GM18499 (cell line): ENCODE data around the gene ATG9A.

Experiments used
- ATAC-seq: cut with Tn5 transposase; IDR thresholded peaks from one replicate; pipeline ENCODE4 v1.9.1; 2021; ENCODE audit warnings: moderate number of reproducible peaks; ENCODE audit not compliant: insufficient read depth, unreplicated experiment

Gene ATG9A

DNA sequence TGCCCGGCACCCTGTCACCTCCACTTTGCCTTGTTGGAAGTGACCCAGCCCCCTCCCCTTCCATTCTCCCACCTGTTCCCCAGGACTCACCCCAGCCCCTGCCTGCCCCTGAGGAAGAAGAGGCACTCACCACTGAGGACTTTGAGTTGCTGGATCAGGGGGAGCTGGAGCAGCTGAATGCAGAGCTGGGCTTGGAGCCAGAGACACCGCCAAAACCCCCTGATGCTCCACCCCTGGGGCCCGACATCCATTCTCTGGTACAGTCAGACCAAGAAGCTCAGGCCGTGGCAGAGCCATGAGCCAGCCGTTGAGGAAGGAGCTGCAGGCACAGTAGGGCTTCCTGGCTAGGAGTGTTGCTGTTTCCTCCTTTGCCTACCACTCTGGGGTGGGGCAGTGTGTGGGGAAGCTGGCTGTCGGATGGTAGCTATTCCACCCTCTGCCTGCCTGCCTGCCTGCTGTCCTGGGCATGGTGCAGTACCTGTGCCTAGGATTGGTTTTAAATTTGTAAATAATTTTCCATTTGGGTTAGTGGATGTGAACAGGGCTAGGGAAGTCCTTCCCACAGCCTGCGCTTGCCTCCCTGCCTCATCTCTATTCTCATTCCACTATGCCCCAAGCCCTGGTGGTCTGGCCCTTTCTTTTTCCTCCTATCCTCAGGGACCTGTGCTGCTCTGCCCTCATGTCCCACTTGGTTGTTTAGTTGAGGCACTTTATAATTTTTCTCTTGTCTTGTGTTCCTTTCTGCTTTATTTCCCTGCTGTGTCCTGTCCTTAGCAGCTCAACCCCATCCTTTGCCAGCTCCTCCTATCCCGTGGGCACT lies 46.9 kb downstream of the ATG9A start:
- ATAC-seq = no peak

DNA sequence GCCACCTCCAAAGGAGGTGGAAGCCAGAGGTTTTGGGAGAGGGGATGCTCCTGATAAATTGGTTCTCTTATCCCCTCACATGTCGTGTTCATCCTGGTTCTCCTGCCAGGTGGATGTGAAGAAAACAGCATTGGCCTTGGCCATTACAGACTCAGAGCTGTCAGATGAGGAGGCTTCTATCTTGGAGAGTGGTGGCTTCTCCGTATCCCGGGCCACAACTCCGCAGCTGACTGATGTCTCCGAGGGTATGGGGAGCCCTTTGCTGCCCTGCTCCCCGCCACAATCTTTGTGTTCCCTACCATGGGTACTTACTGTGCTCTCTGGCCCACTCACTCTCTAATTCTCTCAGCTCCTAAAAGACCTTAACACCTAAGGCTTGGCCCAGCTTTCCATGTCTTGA lies 47.9 kb downstream of the ATG9A start:
- no peak for ATAC-seq

DNA sequence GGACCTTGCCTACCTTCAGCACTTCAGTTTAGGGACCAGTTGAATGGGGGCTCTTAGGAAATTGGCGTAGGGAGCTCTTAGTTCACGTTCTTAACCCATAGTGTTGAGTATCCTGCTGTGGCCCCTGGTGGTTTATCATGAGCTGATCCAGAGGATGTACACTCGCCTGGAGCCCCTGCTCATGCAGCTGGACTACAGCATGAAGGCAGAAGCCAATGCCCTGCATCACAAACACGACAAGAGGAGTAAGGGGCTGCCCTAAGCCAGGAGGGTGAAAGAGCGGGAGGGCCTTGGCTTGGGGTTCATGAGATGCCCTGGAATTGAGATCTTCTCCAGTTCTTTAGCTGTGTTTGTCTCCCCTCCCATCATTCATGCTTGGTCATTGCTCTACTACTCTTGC lies 48.5 kb downstream of the ATG9A start:
- ATAC-seq = no peak

DNA sequence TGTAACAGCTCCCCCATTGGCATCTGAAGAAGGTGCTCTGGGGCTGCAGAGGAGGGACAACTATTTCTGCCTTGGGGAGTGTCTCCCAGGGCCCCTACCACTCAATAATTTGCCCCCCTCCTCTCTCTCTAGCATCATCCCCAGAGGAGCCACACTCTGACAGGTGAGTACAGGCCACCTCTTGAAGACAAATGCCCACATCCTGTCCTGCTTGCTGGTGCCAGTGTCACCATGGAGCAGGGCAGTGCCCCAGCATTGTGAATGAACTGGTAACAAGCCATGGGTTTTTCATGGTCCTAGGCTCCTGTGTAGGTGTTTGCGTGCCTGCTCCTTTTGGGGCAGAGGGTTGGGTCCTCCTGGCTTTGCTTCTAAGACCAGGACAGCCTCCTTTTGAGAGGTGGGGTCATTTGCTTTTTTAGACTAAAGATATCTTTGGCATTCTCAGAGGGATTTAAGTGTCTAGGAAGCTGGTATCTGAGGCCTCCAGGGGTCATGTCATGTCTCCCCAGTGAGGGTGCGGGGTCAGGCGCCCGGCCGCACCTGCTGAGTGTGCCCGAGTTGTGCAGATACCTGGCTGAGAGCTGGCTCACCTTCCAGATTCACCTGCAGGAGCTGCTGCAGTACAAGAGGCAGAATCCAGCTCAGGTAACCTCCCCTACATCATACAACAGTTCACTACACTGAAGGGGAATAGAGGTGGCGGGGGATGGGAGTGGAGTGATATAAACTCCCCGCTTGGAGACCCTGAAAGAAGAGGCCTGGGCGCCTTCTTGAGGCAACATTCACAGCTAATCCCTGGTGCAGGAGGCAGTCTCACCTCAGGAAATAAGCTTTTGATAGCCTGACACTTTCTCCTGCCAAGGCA lies 49.6 kb downstream of the ATG9A start:
- ATAC-seq = no peak

DNA sequence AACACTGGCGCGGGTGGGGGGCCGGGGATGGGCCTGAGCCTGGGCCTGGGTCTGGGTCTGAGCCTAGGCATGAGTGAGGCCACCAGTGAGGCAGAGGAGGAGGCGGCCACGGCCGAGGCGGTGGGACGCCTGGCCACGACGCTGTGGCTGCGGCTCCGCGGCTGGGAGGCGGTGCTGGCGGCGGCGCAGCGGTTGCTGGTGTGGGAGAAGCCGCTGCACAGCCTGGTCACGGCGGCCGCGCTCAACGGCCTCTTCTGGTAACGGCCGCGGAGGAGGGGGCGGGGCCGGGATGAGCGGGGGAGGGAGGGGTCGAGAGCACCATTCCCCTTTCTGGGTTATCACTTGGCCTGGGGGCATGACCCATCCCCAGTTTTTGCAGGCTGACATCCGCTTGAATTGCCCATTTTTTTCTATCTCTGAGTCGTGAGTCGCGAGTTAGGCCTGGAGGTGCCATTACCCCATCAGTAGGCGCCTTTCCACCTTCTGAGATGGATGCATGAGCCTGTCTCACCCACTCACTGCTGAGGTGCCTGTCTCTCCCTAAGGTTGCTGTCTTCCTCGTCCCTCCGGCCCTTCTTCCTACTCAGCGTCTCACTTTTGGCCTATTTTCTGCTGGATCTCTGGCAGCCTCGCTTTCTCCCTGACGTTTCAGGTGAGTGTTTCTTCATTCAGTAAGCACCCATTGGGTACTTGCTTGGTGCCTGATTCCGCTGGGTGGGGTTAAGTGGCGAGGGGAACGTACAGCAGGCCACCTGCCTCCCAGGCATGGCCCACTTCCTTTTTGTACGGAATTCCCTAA lies 50.9 kb downstream of the ATG9A start:
- ATAC-seq = no peak

DNA sequence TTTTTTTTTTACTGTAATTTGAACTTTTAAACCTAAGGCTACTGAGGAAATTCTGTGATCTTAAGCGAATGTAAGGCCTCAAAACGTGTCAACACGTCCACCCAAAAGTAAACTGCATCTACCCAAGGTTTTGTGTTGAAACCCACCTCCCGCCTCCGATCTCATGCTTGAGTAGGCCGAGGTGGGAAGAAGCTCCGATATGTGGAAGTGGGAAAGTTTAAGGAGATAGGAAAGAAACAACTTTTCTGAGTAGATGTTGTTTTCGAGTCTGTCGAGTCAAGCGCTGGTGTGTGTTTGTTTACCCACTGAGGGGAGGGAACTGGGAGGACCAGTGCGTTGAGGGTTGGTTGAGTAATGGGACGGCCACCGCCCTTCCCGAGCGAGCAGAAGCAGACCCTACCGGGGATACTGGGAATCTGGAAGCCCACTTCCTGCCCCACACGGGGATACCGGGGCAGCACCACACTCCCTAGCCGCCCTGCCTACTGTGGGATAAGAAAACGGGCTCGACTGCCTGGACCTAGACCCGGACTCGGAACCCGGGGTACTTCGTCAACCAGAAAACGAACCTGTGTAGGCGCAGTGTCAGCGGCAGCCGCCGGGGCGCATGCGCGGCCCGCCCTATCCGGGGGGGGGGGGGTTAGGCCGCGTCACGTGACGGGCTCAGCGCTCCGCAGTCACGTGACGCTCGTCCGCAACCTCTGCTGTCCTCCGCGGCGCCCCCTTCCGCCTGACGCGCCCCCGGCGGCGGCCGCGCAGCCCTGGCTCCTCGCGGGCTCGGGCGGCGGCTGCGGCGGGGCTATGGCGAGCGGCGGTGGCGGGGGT lies 51.7 kb downstream of the ATG9A start, which contains the start of gene RETREG2:
RETREG2 (plus strand) TSS at position 724 of the 825 bp plus-strand sequence; CDS start at position 802, 78 bp downstream.
- ATAC-seq = no peak

DNA sequence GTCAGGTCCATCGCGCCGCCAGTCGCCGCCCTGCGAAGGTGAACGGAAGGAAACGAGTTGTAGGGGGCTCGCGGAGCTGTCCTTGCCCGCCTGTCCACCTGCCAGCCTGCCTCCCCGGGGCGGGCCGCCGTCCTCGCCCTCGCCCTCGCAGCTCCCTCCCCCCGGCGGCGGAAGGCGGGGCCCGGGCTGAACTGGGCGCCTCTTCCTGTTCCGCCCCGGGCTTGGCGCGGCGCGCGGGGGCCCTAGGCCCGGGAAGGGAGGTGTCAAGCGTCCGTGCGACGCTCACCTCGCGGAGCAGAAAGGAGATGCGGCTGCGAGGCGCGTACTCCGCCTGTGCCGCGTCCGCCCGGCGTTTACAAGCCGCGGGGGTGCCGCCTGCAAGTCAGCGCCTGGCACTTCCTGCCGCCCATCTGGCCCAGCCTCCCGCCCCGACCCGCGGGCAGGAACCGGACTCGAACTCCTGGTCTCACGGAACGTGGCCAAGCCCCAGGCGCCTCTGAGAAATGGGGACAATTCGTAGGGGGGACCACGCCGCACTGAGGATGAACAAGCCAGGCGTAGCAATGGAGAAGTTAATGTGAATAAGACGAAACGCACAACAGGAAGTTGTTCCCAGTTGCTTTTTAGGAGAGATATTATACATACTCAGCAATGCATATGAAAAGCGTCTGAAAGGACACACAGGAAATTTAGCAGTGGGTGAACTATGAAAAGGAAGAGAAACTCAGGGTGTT lies 52.5 kb downstream of the ATG9A start, which contains the start of gene CNPPD1:
CNPPD1 (minus strand) TSS at position 108 of the 734 bp plus-strand sequence; CDS start at position 11, 97 bp downstream.
- ATAC-seq = peak; percentile 49

DNA sequence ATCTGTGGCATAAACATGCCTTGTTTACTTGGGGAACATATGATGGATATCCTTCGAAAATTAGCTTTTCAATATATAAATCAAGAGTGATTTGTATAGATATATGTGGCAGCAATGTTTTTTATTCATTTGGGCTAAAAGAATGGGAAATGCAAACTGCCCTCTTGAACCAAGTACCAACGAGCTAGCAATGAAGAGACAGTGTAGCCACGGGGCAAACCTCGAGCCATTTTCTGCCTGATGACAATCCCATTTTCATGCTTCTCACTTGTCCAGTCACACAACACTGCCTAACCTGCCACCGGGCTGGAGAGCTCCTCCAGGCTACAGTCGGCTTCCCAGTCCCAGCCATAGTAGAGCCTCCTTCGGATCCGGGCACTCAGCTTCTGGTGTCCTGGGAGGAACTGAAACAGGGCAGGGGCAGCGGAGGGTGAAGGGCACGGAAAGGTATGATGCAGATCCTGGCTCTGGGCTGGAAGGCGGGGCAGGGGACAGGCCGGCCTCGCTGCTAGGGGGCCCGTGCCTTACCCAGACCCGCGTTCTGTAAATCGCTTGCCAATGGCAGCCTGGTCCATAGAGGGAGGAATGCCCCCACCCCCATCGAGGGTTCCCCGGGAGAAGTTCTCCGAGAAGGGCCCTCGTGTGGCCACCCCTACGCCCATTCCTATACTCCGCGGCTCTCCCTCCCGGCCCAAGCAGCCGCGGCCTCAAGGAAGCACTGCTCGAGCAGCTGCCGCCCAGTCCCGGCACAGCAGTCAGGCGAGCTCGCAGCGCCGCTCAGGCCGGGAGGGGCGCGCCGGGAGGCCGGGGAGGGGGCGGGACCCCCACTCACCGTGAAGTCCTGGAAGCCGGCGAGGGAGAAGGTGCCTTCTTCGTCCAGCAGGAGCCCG lies 53.3 kb downstream of the ATG9A start:
- ATAC-seq = no peak

DNA sequence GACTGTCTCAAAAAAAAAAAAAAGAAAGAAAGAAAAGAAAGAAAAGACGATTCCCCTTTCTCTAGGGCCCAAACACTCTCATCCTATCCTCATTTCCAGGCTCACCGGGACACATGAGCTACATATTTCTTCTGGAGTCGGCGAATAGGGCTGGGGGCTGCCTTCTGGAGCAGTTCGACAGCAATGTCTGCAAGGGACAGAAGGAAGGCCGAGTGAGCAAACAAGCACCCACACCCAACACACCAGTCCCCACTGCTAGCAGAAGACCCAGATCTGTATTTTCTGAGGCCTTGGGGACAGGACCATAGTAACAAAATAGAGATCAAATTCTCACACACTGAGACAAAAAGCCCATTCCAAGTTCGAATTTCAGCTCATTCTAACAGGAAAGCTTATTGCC lies 54.0 kb downstream of the ATG9A start:
- ATAC-seq = no peak

DNA sequence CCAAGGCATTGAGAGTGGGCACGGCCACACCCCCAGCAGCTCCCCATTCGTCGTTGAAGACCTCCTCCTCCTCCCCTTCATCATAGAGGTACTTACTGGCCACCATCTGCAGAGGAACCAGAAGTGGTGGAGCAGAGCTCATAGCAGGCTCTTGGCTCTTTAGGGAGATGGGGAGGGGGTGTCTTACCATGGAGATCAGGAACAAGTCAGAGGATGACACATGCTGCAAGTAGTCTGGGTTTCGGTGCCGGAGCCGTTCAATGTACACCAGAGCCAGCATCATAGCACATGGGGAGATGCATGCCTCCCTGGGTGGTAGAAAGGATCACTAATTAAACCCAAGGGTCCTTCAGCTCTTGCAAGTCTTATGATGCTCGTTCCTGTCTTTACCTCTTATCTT lies 54.6 kb downstream of the ATG9A start:
- ATAC-seq = no peak

DNA sequence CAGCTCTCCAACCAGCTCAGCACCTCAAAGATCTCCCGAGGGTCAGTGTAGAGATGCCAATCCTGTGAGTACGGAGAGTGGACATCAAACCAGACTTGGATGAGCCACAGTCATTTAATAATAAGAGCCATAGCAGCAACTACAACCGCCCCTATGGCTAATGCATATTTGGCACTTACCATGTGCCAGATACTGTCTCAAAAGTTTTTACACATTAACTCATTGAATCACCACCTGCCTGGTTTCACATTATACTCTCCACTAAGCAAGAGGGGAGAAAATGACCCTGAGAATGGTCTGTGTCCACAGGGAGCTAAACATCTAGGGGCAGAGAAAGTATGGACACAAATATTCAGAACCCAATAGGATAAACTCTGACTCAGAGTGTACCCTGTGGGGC lies 55.3 kb downstream of the ATG9A start:
- no peak for ATAC-seq

DNA sequence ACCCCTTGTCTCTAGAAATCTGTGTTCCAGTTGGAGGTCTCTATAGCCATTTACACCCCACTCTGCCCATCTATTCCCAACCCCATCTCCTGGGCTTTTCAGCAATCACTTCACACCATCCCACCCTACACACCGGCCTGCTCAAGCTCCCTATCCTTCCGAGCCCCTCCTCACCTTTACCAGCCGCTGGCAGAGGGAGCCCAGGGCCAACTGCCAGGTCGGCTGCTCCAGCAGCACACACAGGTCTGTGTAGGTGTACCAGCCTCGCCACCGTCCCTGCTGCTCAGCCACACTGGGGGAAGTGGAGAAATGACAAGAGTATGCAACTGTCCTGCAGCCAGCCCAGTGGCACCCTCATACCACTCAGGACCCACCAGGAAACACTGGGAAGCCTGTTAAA lies 56.3 kb downstream of the ATG9A start:
- ATAC-seq = no peak

DNA sequence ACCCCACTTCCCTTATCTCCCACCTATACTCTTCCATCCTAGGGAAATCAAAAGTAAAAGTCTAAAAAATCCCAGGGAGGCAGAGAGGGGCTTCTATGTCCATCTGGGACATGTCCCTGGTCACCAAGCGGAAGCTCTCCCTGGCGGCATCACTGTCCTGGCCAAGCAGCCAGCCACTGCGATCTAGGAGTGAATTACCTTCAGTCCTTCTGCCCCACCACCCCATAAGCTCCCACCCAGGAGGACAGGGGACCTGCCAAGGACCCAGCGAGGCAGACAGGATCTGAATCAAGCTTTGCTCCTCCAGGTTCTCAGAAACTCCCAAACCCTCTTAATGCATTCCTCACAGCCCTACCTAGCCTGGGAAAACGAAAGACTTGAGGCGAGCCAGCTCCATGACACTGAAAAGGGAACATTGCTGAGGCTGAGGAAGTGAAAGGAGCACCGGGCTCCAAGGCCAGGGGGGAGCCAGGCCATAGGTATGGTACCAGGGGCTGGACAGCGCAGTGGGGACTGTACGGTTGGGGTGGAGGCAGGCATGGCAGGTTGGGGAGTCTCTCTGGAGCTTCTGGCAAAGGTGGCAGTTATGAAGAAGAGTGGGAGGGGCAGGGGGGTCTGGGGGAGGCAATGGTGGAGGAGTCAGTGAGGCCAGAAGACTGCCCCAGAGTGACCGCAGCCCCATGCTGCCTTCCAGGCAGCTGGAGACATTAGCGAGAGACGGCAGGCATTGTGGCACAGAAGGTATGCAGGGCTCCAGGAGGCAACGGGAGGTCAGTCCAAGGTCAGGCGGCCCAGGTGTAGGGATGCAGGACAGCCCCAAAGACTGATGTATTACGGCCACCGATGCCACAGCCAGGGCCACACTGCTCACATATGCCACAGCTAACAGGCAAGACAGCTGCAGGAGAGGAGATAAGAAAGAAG lies 56.9 kb downstream of the ATG9A start:
- ATAC-seq = no peak

DNA sequence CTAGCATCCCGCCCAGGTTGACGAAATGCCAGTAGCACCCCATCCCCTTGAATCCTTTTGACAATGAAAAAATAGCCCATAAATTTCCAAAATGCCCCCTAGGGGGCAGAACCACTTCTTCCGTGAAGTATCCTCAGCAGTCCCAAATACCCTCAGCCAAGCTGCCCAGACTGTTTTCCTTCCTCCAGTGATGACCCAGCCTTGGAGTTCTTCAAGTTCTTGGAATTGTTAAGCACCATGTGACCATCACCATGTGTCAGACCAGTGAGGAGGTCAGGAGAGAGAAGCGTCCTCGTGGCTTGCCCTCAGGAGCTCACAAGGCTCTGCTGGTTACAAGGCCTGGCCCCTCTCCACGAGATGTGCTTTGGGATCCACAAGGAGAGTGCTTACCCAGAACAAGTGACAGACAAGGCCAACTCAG lies 58.2 kb downstream of the ATG9A start:
- no peak for ATAC-seq

DNA sequence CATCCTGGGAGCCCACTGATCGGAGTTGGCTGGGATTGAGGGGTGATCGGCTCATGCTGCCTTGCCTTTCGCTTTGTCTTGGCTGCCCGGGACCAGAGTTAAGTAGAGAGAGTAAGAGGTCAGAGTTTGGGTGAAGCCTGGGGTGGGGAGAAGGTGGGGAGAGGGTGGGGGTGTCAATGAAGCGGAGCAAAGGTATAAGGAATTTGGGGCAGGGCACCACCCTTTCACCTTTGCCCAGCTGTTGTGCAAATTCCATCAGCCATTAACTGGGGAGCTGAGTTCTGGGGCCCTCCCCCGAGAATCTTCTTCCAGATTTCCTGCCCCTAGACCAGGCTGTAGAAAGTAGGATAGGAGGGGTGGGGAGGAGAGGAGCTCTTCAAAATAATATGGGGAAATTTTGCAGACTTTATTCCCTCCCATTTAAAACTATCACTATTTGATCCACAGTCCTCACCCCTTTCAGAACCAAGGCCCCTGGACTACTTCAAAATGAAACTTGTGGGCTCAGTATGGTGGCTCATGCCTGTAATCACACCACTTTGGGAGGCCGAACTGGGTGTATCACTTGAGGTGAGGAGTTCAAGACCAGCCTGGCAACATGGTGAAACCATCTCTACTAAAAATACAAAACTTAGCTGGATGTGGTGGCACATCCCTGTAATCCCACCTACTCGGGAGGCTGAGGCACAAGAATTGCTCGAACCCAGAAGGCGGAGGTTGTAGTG lies 59.3 kb downstream of the ATG9A start, which contains the start of gene SLC23A3:
SLC23A3 (minus strand) TSS at position 100 of the 725 bp plus-strand sequence; CDS start at position 55, 45 bp downstream.
- ATAC-seq = no peak
